HG03460 (cell line): Measurements from ENCODE around the gene VTN.

Experiments
- ATAC-seq: cut with Tn5 transposase; IDR thresholded peaks from one replicate; pipeline ENCODE4 v1.9.1; 2021; ENCODE audit not compliant: unreplicated experiment

The VTN gene

GRCh38 chr17:28369684-28370034, 448 bp downstream of the VTN start:
- no peak for ATAC-seq

DNA sequence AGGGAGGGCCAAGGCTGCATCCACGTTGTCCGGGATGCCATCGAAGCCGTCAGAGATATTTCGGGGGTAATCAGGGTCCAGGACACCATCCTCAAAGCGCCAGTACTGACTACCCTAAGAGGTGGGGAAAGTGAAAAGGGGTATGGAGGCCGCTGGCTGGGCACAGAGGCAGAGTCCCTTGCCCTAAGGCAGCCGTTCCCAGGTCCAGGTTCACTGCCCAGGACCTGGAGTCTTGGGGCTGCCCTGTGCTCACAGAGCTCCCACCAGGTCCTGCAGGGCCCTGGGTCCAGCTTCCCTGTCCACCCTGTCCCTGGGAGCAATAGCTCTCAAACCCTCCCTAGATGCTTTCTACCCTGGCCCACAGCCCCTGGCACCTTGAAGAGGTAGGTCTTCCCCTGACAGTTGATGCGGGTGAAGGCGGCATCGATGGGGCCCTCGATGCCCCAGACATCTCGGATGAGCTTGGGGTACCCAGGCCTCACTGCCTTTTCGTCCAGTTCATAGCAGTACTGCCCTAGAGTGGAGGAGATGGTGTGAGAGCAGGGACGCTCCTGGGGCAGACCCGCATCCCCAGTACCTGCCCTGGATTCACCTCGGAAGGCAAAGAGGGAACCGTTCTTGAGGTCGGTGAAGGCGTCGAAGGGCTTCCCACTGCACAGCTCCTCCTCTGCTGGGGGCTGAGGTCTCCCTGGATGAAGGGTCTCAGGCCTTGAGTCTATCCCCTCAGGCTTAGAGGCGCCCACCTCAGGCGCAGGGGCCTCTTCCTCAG, 1.0 kb downstream of the VTN start:
- ATAC-seq = no peak

DNA sequence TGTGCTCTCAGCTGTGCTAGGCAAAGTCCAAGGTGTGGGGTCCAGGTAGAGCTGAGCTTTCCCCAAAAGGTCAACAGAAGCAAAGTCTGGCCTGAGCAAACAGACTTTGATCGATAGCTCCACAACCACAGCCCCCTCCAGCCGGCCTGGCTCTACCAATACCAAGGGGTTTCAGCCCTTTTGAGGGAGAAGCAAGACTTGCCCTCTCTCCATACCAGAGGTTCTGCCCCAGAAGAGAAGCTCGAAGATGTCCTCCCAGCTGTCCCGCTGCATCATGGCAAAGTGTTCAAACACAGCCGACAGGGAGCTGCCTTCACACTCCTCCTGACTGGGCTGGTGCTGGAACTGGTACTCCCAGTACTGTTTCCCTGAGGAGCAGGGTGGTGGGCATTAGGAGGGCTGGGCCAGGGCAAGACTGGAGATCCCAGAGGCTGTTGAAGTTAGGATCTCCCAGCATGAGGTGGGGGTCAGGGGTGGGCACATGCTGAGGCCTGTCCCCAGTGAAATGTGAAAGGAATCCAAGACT, 1.7 kb downstream of the VTN start:
- no peak for ATAC-seq

DNA sequence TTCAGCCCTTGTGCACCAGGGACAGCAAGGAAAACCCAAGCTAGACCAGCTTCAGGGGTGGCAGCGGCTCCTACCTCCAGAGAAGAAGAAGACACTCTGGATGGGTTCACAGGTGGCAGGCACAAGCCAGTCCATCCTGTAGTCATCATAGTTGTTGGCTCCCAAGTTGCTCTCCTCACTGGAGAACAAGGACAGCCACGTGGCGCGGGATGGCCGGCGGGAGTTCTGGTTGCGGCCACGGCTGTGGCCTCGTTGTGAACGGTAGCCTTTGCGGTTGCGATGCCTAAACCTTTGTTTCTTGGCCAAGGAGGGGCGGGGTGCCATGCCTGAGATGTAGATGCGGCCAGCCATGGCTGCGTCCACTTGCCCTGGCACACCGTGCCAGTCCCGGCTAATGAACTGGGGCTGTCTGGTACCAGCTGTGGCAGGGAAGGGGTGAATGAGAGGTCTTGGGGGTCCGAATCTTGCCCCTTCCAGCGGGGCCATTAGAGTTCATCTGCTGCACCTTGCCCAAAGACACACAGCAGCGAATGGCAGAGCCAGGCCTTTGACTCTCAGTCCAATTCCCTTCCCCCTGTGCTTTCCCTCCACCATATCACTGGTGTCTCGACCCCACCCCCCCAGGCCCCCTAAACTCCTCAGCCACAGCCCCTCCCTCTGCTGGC, 2.3 kb downstream of the VTN start:
- ATAC-seq = no peak

GRCh38 chr17:28366605-28367004, 3.5 kb downstream of the VTN start:
- no peak for ATAC-seq

- ATAC-seq = no peak
Observed at GRCh38 chr17:28365487-28365886, 4.6 kb downstream of the VTN start.

GRCh38 chr17:28364665-28365363, 5.3 kb downstream of the VTN start, which contains the start of gene SEBOX:
TSS of gene SEBOX (minus strand) at chr17:28365199. CDS start at chr17:28365151, 48 bp downstream.
- no peak for ATAC-seq

- no peak for ATAC-seq
Observed at GRCh38 chr17:28363776-28364650, 6.1 kb downstream of the VTN start.

DNA sequence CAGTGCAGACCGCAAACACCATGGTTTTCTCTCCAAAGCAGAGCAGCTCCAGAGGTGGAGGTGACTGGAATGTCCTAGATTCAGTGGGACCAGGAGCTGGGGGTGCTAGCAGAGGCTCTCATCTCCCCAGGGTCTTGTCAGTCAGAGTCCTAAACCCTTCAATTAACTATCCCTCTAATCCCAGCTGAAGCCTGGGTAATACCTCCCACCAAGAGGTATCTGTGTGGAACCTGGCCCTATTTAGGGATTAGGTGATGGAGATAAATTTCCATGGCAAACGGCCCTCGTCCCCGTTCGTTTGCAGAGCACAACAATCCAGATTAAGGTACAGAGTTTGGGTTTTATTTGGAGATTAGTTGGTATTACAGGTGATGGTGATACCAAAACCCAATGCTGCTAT, 6.9 kb downstream of the VTN start:
- ATAC-seq = no peak

- ATAC-seq = no peak
Observed at GRCh38 chr17:28357901-28358197, 12.3 kb downstream of the VTN start.

DNA sequence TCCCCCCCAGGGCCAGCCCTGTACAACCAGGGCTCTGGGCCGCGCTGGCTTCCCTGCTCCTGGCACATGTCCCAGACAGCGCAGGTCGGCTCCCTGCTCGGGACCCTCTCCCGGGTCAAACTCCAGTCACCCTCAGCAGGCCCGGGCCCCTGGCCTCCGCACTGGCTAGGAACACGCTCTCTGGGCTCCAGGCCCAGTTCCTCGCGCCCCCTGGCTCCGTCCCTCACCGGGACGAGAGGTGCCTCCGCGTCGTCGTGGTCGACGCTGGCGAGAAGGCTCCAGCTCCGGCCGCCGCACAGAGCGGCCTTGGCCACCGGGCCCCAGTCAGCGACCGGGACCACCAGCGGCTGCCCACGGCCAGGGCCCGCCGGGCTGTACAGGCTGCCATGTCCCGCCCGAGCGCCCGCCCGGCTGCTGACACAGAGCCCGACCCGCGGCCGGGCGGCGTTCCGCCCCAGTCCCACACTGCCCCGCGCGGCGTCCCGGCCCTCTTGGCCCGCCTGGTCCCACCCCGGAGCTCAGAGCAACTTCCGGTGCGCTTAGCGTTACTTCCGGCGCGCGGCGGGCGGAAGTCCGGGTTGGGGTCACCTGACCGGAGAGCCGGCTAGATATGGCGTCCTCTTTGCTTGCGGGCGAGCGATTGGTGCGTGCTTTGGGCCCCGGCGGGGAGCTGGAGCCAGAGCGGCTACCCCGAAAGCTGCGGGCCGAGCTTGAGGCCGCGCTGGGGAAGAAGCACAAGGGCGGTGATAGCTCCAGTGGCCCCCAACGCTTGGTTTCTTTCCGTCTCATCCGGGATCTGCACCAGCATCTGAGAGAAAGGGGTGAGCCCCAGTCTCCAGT, 12.8 kb downstream of the VTN start, which contains the start of gene POLDIP2:
Gene POLDIP2 (minus strand): TSS at position 467 of the 840 bp plus-strand sequence. CDS start 79 bp downstream, at position 388.
- peak; percentile 89 for ATAC-seq

DNA sequence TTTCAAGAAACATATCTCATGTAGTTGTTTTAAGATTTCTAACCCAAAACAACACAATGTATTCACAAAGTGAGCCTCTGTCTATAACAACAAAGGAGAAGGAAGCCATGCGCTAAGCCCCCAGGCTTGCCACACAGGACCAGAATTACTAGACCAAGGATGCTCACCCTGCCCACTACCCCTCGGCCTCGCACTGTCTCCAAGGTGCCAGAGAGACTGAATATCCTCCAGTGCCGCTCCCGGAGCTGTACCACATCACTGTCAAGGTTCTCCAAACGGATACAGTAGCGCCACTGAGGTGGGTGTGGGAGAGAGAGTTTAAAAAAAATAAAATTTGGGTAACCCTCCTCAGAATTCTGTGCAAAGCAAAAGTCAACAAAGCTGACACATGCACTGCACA, 19.8 kb downstream of the VTN start:
- ATAC-seq = no peak

DNA sequence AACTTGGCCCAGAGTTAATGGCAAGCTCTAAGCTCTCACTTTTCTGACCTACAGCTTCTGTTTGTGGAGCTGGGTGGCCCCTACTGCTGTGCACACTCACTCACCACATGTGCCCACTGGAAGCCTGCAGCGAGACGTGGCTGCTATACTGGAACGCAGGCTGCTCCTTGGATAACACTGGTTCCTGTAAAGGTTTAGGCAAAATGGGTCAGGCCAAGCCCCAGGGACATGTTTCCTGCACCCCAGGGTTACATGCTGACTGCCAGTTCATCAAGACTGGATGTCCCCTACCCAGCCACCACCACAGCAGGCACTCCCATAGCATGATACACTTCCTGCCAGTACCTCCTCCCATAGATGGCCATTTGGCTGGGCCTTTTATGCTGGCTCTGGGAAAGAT, 21.1 kb downstream of the VTN start:
- ATAC-seq = no peak

DNA sequence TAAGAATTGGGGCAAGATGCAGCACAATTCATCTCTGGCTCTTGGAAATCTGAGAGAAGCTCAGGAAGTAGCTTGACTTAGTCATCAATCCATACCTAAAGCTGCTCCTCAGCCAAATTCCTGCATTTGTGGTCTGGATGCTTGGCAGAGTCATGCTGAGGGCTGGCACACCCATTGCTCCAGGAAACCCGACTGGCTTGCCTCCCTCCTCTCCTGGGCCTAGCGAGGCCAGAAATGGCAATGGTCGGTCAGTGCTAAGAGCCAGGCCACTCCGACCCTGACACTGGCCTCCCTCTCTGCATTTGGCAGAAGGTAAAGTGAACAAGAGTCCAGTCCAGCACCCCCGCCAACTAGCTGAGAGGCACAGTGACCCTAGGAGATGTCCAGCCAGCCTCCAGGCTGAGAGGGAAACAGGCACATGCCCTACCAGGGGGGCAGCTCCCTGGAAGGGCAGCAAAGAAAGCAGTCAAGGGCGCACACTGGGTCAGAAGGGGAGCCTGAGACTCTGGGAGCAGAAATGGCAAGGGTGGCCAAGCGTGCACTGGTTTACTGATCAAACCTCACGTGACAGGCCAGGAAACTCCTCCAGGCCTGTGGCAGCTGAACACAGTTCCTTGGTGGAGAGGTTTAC, 22.7 kb downstream of the VTN start:
- no peak for ATAC-seq

DNA sequence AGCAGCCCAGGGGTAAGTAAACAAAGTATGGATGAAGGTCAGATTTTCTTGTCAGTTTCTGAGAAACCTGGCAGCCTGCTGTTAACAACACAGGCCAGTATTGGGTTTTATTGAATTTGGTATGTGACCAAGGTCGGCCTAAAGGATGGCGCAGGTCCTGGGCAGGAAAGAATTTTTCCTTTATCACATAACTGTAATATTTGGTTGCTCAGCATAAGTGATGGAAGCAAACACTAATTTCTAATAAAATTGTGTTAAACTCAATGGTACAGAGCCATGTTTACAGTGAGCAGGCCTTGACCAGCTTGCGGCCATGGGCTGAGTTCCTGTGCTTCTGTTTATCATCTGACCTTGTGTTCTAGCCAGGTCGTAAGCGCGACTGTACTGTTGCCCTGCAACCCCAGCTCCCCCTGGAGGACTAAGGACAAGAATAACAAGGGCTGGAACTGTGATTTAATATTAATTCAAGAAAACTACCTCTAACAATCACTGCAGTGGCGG, 23.3 kb downstream of the VTN start:
- ATAC-seq = no peak

DNA sequence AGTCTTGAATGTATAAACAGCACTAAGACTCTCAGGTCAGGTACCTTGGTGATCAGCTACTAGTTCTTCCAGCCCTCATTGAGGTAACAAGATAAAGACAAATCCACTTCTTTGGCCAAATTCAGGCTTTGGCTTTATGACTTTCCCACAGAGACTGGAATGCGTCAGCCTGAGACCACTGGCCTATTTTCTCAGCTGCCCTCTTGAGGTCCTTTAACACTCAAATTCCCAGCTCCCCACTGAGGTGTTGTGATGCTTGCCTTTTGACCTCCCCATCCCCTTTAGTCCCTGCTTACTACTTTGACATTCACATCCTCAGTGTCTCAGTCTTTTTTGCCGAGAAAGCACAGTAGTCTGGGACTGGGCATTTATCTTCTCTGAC, 23.9 kb downstream of the VTN start:
- ATAC-seq = no peak

GRCh38 chr17:28345419-28346198, 24.5 kb downstream of the VTN start:
- no peak for ATAC-seq

- ATAC-seq = no peak
Observed at GRCh38 chr17:28344435-28344901, 25.6 kb downstream of the VTN start.

DNA sequence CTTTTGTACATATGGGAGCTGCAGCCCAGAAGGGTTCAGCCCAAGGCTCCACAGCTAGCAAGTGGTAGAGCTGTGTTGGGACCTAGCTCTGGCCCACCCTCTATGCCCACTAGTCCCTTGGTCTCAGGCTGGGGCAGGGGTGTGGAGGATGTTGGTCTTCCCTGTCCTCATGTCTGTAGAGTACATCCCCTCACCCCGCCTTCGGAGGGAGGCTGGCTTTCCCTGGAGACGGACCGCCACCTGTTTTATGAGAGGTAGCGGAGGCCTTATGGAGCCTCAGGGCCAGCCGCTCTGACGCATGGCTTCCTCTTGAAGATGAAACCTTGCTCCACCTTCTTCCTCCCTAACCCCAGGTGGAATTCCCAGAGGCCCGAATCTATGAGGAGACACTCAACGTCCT, 26.1 kb downstream of the VTN start:
- ATAC-seq = no peak
